Peyer's patch (tissue), 4 donors: Measurements from ENCODE around the gene GLB1L3.

Experiments used
- POLR2A ChIP-seq, 2 donors: fragments of 450-650 bp; IDR thresholded peaks; one replicate each; pipeline ENCODE4 v1.5.1; 2017; ENCODE audit warnings: antibody characterized with exemption in 2 of 2, mild to moderate bottlenecking in 2 of 2, moderate library complexity in 2 of 2
- TF ChIP-seq, protein P1 (sequence below), 6 experiments: fragments of 450-650 bp in 4 of 6; fragments of 200-600 bp in 2 of 6; sonication (generic) in 1 of 6; IDR thresholded peaks; one replicate each; pipeline ENCODE4 v1.5.1; 2017 to 2019; ENCODE audit warnings: antibody characterized with exemption in 6 of 6, mild to moderate bottlenecking in 3 of 6, moderate library complexity in 1 of 6

GRCh38 chr11:134345237-134345550 lies 69.0 kb downstream of the GLB1L3 start:
- TF ChIP-seq, protein P1, sequence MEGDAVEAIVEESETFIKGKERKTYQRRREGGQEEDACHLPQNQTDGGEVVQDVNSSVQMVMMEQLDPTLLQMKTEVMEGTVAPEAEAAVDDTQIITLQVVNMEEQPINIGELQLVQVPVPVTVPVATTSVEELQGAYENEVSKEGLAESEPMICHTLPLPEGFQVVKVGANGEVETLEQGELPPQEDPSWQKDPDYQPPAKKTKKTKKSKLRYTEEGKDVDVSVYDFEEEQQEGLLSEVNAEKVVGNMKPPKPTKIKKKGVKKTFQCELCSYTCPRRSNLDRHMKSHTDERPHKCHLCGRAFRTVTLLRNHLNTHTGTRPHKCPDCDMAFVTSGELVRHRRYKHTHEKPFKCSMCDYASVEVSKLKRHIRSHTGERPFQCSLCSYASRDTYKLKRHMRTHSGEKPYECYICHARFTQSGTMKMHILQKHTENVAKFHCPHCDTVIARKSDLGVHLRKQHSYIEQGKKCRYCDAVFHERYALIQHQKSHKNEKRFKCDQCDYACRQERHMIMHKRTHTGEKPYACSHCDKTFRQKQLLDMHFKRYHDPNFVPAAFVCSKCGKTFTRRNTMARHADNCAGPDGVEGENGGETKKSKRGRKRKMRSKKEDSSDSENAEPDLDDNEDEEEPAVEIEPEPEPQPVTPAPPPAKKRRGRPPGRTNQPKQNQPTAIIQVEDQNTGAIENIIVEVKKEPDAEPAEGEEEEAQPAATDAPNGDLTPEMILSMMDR (IDR thresholded peaks at IDR 0.05): no peak
- no peak for TF ChIP-seq POLR2A (IDR thresholded peaks at IDR 0.05)
